A673 (cell line): ENCODE measurements around the gene MEGF11. TPM values are rescaled to one million over a fixed set of nuclear protein-coding genes. Genes with fewer than 3 reads are reported as not detected.

Experiments used
- BruUV-seq: library from RNA; stranded (reverse); fragments of 400-500 nt; replicated peaks from 2 replicates; lab custom pipeline; 2021; lab: Mats Ljungman, UMichigan
- CTCF ChIA-PET: fragments of 300-600 bp; sonication (Branson Sonifier 250); formaldehyde crosslinking; loops from one replicate; lab custom pipeline; 2022; ENCODE audit warnings: antibody characterized with exemption; lab: Charles Lee
- POLR2A ChIA-PET: fragments of 300-600 bp; sonication (Branson Sonifier 250); formaldehyde crosslinking; loops from one replicate; lab custom pipeline; 2022; ENCODE audit warnings: antibody characterized with exemption; ENCODE audit not compliant: low non-redundant PET; lab: Charles Lee
- DNase-seq: peaks from one replicate; pipeline ENCODE4 v3.0.0-alpha.2; 2015; ENCODE audit warnings: low spot score
- H3K27ac ChIP-seq: fragments of 200-600 bp; sonication (generic); 2 replicates; pipeline ENCODE4 v1.5.1; 2016; ENCODE audit warnings: mixed run types, low read depth, mild to moderate bottlenecking, mixed read lengths, antibody characterized with exemption, low read length; ENCODE audit not compliant: poor library complexity, severe bottlenecking
- H3K27me3 ChIP-seq: fragments of 200-600 bp; sonication (generic); replicated peaks from 2 replicates; pipeline ENCODE4 v1.6.1; 2017; ENCODE audit warnings: mixed run types, low read depth, mild to moderate bottlenecking, mixed read lengths, antibody characterized with exemption, low read length; ENCODE audit not compliant: insufficient read depth, poor library complexity
- H3K36me3 ChIP-seq: fragments of 200-600 bp; sonication (generic); 2 replicates; pipeline ENCODE4 v1.6.1; 2016; ENCODE audit warnings: mixed run types, mild to moderate bottlenecking, mixed read lengths, antibody characterized with exemption, low read length; ENCODE audit not compliant: insufficient read depth, poor library complexity, severe bottlenecking
- H3K4me1 ChIP-seq: fragments of 200-600 bp; sonication (generic); 2 replicates; pipeline ENCODE4 v1.6.1; 2017; ENCODE audit warnings: mixed run types, mild to moderate bottlenecking, mixed read lengths, antibody characterized with exemption, low read length; ENCODE audit not compliant: insufficient read depth, poor library complexity, severe bottlenecking
- H3K4me3 ChIP-seq: fragments of 200-600 bp; sonication (generic); 2 replicates; pipeline ENCODE4 v1.5.1; 2016; ENCODE audit warnings: low read depth, mixed run types, mild to moderate bottlenecking, mixed read lengths, low read length; ENCODE audit not compliant: poor library complexity, severe bottlenecking
- H3K9me3 ChIP-seq: fragments of 200-600 bp; sonication (generic); 2 replicates; pipeline ENCODE4 v1.6.1; 2016; ENCODE audit warnings: mixed run types, low read depth, mild to moderate bottlenecking, mixed read lengths, antibody characterized with exemption, low read length; ENCODE audit not compliant: poor library complexity, severe bottlenecking
- CTCF ChIP-seq: fragments of 300-800, 200-600 bp; sonication (generic); conservative IDR thresholded peaks from 2 replicates; pipeline ENCODE4 v1.5.1; 2017; ENCODE audit warnings: low read depth, mild to moderate bottlenecking, antibody characterized with exemption, low read length, moderate library complexity, mixed read lengths
- EZH2 ChIP-seq: fragments of 200-600 bp; sonication (generic); IDR thresholded peaks from 2 replicates; pipeline ENCODE4 v1.6.1; 2017; ENCODE audit warnings: borderline replicate concordance, low read depth, mild to moderate bottlenecking, mixed read lengths, antibody characterized with exemption, low read length; ENCODE audit not compliant: poor library complexity, severe bottlenecking
- intact Hi-C: fragments of 100-400 bp; cut with micrococcal nuclease; formaldehyde crosslinking; loops from one replicate; pipeline ENCODE4 v1.10.0; 2022; ENCODE audit not compliant: unreplicated experiment
- total RNA-seq: library from RNA; stranded (reverse); gene quantifications from 2 replicates; pipeline ENCODE4 v1.2.3, GENCODE V29; 2021

The MEGF11 gene
- total RNA-seq, 1 experiment from 2014 or later: 0.43 TPM

GRCh38 chr15:66110864-66111263 is 142.7 kb downstream of the MEGF11 start:
- DNase-seq: no peak
- CTCF ChIA-PET: no interaction called here
- H3K36me3 ChIP-seq: no peaks in the 10 kb centered on the region
- H3K4me3 ChIP-seq: no peak overlapping the region
- BruUV-seq: no TSS peak
- H3K27ac ChIP-seq: no peak overlapping the region
- TF ChIP-seq EZH2: no peak
- no peaks in the 10 kb centered on the region for H3K9me3 ChIP-seq
- intact Hi-C loops: no loop called here
- peaks cover 25% of the 10 kb centered on the region for H3K27me3 ChIP-seq
- no peaks in the 10 kb centered on the region for H3K4me1 ChIP-seq
- POLR2A ChIA-PET: no interaction called here

- Histone ChIP-seq H3K27ac (no peak overlapping the region), H3K27me3 (peaks cover 26% of the 10 kb centered on the region), H3K9me3 (no peaks in the 10 kb centered on the region), H3K4me3 (no peak overlapping the region), H3K36me3 (no peaks in the 10 kb centered on the region), H3K4me1 (no peaks in the 10 kb centered on the region)
- intact Hi-C loops: no loop called here
- CTCF ChIA-PET: no interaction called here
- no peak for TF ChIP-seq CTCF
- POLR2A ChIA-PET: no interaction called here
- no peak for DNase-seq
- BruUV-seq: no TSS peak
Observed at GRCh38 chr15:66109826-66110225, 143.7 kb downstream of the MEGF11 start.

GRCh38 chr15:66108483-66109265 is 144.9 kb downstream of the MEGF11 start:
- no peak for DNase-seq
- no peaks in the 10 kb centered on the region for H3K36me3 ChIP-seq
- no peaks in the 10 kb centered on the region for H3K9me3 ChIP-seq
- POLR2A ChIA-PET: no interaction called here
- TF ChIP-seq EZH2 (no peak), CTCF (no peak)
- intact Hi-C loops: no loop called here
- H3K4me1 ChIP-seq: no peaks in the 10 kb centered on the region
- no TSS peak for BruUV-seq
- peaks cover 27% of the 10 kb centered on the region for H3K27me3 ChIP-seq
- H3K27ac ChIP-seq: no peak overlapping the region
- H3K4me3 ChIP-seq: no peak overlapping the region
- CTCF ChIA-PET: no interaction called here

GRCh38 chr15:66107070-66107469 is 146.5 kb downstream of the MEGF11 start:
- no peak for DNase-seq
- no peaks in the 10 kb centered on the region for H3K4me1 ChIP-seq
- H3K9me3 ChIP-seq: no peaks in the 10 kb centered on the region
- POLR2A ChIA-PET: no interaction called here
- H3K4me3 ChIP-seq: no peak overlapping the region
- no TSS peak for BruUV-seq
- H3K36me3 ChIP-seq: no peaks in the 10 kb centered on the region
- H3K27me3 ChIP-seq: peaks cover 25% of the 10 kb centered on the region
- TF ChIP-seq CTCF (no peak), EZH2 (no peak)
- intact Hi-C loops: no loop called here
- CTCF ChIA-PET: no interaction called here
- no peak overlapping the region for H3K27ac ChIP-seq
